HG03575 (cell line): ENCODE measurements around the gene APOL5.
"Not testable (repeated sequence)": the region's sequence is repeated elsewhere in the genome, so short reads cannot be mapped to it uniquely, and the experiment has no call there.

Source experiments
- ATAC-seq: cut with Tn5 transposase; IDR thresholded peaks from one replicate; pipeline ENCODE4 v1.9.1; 2021; ENCODE audit not compliant: unreplicated experiment, insufficient number of reproducible peaks, low FRiP score; ENCODE audit errors: extremely low read depth

The APOL5 gene

GRCh38 chr22:35736701-35737100 lies 19.0 kb downstream of the APOL5 start:
- no peak for ATAC-seq

- not testable (repeated sequence) for ATAC-seq
Measured at GRCh38 chr22:35737886-35738285, 20.2 kb downstream of the APOL5 start.

GRCh38 chr22:35739076-35739930 lies 21.6 kb downstream of the APOL5 start:
- no peak for ATAC-seq

- no peak for ATAC-seq
Measured at GRCh38 chr22:35739931-35740380, 22.3 kb downstream of the APOL5 start.

DNA sequence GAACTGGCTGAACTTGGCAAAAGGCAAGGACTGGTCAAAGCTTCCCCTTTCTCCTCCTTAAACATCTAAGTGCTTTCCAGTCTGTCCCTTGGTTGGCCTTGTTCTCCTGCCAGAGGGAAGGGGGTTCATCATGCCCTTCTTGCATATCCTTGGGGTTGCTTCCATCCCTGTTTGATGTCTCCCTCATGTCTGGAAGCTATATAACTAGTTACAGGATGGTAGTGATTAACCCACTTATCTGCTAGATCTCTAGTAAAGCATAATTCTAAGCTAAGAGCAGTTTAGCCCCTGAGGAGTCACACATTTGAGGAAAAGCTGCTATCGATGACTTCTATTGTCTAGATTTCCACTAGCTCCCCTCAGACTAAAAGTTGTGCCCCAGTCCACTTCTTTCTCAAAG lies 22.9 kb downstream of the APOL5 start:
- ATAC-seq: no peak

- ATAC-seq: no peak
Measured at GRCh38 chr22:35742342-35743100, 24.8 kb downstream of the APOL5 start.

GRCh38 chr22:35743326-35743860 lies 25.7 kb downstream of the APOL5 start:
- ATAC-seq: no peak

DNA sequence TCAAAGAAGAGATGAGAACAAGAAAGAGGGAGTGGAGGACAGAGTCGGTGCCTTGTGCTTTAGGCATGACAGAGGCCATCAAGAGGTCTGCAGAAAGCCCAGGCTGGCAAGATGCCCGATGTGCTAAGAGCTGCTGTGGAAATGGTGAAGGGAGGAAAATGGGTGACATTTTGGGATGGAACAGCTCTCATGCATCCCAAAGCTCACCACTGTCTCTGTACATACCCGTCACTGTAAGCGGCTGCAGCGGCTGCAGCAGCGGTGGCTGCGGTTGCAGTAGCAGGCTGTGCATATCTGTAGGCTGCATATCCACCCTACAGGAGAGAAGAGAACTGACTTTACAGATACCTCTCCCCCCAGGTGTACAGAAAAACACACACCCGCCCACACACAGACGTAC lies 28.6 kb downstream of the APOL5 start:
- ATAC-seq: no peak

GRCh38 chr22:35746946-35747703 lies 29.5 kb downstream of the APOL5 start:
- no peak for ATAC-seq

GRCh38 chr22:35749808-35750207 lies 32.1 kb downstream of the APOL5 start:
- ATAC-seq: no peak

GRCh38 chr22:35752006-35752862 lies 34.6 kb downstream of the APOL5 start:
- no peak for ATAC-seq

DNA sequence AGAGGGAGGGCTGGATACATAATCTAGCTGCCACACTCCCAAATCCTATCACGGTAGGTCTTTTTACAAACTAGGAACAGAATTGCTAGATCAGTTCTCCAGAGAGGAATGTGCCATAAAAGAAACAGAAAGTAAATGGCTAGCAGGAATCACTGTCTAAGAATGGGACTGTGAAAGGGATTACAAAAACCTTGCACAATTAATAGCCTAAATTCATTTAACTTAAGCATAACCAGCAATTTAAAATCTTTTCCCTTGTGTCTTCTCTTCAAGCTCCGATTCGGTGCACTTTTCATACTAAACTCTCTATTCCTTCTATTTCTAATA lies 35.2 kb downstream of the APOL5 start:
- no peak for ATAC-seq

DNA sequence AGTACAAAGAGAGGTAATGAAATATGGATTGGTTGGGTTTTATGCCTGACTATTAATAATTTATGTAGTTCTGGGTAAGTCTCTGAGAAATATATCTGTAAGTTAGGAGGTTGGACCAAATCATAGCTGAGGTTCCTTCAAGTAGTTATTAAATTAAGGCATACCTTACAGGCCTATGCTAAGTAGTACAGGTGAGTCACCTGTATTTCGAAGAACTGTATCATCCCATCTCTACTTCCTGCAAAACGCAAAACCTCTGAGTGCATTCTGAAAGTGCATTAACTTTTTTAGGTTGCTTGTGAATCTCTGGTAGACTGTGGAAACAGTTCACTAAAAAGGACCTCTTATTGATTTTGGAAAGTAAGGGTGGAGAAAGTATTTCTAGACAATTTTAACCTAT lies 37.1 kb downstream of the APOL5 start:
- no peak for ATAC-seq

DNA sequence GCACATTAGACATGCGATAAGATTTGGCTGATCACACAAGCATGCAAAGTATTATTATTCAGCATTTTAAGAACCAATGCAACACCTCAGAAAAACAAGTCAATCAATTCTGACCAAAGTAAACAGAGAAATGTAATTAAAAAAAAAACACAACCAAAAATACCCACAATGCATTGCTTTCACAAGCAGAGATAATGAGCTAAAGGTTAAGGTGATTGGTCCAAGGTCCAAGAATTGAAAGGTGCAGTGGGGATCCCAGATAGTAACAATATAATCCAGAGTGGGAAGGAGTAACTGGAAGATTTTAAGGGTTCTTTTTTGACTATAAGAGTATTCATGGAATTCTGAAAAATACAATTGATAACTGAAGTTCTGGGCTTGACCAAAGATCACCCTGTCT lies 39.0 kb downstream of the APOL5 start:
- no peak for ATAC-seq

DNA sequence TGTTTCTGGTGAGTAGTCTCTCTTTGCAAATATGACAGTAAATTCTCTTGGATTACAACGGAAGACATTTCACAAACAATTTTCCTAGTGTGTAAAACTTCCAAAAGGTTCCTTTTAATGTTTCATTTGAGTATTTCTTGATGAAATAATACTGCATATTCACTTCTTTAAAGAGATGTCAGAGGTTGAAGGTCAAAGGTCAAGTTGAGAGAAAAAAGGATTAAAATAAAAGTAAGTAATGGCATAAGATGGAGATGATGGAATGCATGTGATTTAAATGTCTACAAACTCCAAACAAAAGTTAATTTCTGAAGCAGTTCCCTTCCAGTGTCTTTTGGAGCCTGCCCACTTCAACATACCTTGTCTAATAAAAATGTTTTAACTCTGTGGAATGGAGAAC lies 40.7 kb downstream of the APOL5 start:
- ATAC-seq: no peak

DNA sequence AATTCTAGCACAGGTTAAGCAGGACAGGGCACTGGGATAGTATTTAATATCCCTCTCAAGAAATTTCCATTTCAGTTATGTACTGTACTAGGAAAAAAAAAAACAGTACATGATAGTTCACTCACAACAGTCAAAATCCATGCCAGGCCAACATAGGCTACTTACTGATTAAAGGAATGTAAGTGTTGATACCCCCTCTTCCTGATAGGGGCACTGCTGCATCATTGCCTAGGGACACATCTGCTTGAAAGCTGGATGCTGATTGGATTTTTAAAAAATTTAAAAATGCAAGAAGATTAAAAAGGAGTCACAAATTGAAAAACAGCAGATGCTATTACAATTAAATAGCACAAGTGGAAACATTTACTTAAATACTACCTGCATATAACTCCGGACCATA lies 43.4 kb downstream of the APOL5 start:
- no peak for ATAC-seq

- no peak for ATAC-seq
Measured at GRCh38 chr22:35766654-35767580, 49.2 kb downstream of the APOL5 start.

DNA sequence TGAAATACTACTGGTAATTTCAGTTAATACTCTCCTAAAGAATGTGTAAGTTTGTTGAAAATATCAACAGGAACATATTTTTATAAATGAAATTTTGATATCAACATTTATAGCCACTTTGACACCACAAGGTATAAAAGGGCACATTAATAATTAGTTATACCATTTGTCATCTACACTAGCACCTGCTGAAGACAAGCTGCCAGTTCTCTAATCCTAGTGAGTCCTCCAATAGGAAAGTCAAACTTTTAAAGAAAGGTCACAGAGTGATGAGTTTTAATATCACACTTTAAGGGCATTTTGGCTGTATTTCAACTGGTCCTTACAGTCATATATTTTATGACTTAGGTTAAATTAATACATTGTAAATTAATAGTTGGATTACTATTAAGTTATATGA lies 52.3 kb downstream of the APOL5 start:
- no peak for ATAC-seq
